GM21529 (cell line): ENCODE data around the gene SLC25A26.

Experiments
- ATAC-seq: cut with Tn5 transposase; IDR thresholded peaks from one replicate; pipeline ENCODE4 v1.9.1; 2021; ENCODE audit not compliant: unreplicated experiment

SLC25A26 gene

GRCh38 chr3:66317750-66318376 is 97.1 kb downstream of the SLC25A26 start:
- no peak for ATAC-seq

DNA sequence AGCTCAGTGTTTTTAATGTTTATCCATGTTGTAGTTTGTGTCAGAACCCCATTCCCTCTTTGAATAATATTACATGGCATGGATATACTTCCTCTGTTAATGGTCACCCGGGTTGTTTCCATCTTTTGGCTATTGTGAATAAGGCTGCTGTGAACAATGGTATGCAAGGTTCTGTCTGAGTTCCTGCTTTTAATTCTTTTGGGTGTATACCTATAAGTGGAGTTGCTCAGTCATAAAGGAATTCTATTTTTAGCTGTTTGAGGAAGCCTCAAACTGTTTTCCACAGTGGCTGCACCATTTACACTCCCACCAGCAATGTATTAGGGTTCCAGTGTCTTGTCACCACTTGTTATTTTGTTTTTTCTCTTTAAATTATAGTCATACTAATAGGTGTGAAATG is 99.6 kb downstream of the SLC25A26 start:
- ATAC-seq: no peak

DNA sequence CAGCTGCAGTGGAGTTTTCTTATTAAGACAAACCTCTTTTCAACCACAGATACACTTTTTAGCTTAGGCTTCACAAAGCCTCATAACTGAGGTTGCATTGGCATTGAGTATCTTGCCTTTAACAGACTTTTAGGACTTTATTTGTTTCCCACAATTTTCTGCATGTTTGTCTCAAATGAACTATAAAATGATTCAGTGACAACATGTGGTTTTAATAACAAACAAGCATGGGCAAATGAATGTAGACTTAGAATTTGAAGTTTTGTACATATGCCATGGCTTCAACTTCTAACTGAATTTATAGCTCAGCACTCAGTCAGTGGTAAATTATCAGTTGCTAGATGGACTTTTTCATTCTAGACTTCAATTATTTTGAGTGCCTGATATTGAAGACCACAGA is 101.6 kb downstream of the SLC25A26 start:
- no peak for ATAC-seq

DNA sequence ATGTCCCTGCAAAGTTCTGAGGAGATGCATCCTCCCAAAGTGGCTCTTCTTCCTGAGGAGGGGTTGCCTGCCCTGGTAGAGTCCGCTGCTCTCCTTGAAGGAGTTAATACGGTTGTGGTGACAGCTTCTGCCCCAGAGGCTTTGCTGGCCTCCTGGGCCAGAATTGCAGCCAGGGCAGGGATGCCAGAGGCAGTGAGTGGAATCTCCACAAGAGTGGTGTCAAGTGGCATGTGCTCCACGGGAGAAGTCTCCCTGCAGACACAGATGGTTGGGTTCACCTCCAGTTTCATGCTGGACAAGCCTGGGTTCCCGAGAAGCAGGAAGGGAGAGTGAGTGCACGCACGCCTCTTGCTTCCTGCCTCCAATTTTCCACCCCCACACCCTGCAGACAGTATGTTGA is 105.5 kb downstream of the SLC25A26 start:
- no peak for ATAC-seq

- no peak for ATAC-seq
Observed at GRCh38 chr3:66335671-66336070, 114.9 kb downstream of the SLC25A26 start.

DNA sequence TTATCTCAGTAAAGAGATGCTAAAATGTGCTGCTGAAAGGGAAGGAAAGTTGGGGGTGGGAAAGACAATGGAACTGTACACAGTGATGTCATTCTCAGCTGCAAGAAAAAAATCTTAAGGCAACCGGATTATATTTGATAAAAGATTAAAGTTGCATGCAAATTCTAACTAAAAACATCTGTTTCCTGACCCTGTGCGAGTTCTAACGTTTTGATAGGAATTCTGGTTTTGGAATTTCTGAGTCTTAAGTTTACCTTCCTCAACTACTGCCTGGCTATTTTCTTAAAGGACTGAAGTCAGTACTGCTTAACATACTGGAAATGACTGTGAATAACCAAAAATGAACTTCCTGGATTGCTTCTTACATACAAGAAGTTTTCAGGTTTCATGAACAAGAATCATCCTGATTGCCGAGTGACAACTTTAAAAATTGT is 115.5 kb downstream of the SLC25A26 start:
- no peak for ATAC-seq

GRCh38 chr3:66338927-66339326 is 118.1 kb downstream of the SLC25A26 start:
- ATAC-seq: no peak

DNA sequence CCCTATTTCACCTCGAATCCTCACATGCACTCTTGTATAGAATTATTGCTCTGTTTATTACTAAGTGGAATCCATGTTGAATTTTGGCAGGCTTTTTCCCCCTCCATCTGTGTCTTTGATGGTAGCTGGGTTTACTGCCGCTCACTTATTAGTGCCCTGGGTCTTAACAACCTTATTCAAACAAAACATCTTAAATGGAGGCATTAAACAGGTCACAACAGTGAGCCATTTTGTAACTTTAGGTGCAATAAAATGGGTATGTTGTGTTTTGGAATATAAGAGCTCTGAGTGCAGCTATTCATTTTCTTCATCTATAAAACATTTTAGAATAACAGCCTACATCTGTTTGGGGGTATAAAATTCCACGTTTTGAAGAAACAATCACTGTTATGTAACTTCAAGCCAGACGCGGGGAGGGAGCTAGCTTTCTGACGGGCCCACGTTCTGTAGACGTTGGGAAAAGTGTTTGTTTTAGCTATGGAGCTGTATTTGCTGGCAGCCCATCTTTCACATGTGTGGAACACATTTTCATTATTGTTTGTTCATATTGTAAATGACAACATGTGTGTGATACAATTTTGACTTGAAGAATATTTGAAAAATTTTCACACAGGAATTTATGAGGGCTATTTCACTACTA is 122.0 kb downstream of the SLC25A26 start:
- ATAC-seq: no peak

DNA sequence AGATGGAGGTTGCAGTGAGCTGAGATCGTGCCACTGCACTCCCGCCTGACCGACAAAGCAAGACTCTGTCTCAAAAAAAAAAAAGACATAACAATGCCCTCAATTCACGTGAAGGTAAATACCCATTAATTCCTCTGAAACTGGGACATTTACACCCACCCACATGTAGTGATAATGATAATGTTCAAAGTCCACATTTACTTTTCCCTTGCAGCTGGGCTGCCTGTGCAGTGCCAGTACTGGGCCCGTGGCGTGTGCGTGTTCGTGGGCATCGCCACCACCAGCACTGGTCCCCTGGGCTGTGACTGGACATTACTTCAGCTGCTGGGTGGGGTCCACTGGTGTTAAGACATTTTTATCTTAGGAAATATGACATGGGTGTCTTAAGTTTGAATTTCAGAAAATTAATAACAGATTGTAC is 123.6 kb downstream of the SLC25A26 start:
- no peak for ATAC-seq

- no peak for ATAC-seq
Observed at GRCh38 chr3:66344848-66345578, 124.2 kb downstream of the SLC25A26 start.

DNA sequence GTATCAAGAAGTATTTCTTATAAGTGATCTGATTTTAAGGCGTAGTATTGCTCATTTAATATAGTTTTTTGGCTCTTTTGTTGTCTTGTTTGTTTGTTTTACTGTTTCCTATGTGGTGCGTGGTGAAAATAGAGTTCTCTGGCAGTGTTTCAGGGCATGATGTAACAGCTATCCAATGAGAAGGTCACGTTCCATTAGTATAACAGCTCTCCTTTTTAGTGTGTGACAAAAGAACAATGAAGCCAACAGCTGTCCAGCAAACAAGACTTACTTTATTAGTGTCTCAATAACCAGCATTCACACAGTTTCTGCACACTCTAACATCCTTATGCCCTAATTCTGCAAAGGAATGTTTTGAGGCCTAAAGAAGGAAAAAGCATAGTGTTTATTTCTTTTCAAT is 127.9 kb downstream of the SLC25A26 start:
- no peak for ATAC-seq

GRCh38 chr3:66350601-66351000 is 129.8 kb downstream of the SLC25A26 start:
- ATAC-seq: no peak

DNA sequence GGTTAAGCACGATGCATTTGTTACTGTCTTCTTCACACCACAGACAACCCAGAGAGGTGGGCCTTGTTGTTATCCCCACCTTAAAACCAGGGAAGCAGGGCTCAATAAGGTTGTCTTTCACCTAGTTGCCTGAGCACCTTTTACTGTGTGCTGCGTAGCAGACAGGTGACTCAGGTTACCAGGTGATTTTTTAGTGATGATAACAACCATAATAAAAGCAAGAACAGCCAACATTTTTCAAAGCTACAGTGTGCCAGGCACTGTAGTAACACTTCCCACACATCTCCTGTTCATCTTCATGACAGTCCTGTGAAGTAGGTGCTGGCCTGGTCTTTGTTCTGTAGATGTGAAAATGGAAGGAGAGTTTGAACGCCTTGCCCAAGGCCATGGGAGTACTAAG is 132.2 kb downstream of the SLC25A26 start:
- ATAC-seq: no peak

DNA sequence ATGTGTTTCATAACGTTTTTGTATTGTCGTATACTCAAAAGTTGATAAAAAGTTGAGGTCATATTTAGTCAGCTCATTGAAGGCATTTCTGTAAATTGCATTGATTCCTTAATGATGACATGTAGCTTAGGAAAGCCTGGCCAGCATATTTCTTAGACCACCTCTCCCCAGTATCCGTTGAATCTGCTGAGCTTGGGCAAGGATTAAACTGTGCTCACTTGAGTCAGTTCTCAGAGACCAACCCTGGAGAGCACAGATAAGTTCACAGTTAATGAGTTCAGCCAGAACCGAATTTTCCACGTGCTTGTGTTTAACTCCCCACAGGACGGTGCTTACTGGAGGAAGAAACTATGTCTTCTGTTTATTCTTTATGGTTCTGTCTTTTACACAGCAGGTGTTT is 132.7 kb downstream of the SLC25A26 start:
- no peak for ATAC-seq

DNA sequence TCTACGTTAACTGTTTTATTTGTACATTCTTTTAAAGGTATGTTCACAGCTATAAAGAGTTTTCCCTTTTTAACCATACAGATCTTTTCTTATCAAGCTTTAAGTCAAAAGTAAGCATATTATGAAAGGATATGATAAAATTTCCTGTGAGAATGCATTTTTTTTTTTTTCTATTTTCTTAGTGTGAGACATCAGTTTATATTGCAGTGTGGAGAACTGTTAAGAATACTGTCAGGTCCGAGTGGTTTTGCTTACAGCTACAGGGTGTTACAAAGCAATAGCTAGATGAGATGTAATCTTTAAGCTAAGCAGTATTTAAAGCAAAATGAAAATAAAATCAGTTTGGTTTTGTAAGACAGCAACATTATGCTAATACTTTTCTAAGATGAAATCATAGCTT is 133.2 kb downstream of the SLC25A26 start:
- no peak for ATAC-seq

- peak; percentile 63 for ATAC-seq
Observed at GRCh38 chr3:66355394-66355793, 134.6 kb downstream of the SLC25A26 start.

DNA sequence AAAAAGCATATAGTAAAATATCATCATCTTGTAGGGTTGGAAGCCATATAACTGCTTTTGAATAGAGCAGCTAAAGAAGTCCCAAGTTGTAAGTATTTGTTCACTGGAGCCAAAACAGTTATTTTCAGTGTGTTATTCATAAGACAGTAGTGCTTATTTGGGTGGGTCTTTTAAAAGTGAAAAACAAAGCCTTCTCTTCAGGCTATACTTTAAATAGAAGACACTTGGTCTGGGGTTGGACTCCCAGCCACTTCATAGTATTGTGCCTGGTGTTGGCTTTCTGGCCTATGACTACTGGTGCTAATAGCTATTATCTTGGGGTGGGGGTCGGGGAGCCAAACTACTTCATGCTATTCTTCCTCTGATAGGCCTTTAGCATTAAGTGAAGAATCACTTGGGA is 135.2 kb downstream of the SLC25A26 start:
- no peak for ATAC-seq

DNA sequence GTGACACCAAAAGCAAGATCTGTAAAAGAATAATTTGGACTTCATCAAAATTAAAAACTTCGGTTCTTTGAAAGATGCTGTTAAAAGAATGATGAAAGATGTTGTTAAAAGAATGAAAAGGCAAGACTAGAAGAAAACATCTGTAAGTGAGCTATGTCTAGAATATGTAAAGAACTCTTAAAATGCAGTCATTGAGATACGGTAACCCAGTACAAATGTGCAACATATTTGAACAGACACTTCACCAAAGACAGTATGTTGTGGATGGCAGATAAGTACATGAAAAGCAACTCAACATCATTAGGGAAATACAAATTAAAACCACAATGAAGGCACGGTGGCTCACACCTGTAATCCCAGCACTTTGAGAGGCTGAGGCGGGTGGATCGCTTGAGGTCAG is 140.6 kb downstream of the SLC25A26 start:
- no peak for ATAC-seq

DNA sequence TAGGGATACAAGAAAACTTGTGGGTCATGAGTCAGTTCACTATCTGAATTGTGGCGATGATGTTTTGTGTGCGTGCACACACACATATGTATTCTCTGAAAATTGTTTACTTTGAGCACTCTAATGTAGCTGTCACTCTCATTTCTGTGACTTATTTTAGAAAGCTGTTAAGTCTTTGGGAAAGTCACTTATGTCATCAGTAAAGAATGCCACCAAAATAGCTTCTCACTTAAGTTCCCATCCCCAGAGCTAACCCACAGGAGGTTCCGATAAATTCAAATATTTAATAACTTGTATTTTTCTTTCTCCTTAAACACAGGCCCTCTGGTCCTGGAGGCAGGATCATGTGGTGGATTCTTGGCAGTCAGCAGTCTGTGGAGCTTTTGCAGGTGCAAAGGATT is 141.7 kb downstream of the SLC25A26 start:
- no peak for ATAC-seq

- ATAC-seq: no peak
Observed at GRCh38 chr3:66363148-66363547, 142.3 kb downstream of the SLC25A26 start.

- no peak for ATAC-seq
Observed at GRCh38 chr3:66365080-66365479, 144.3 kb downstream of the SLC25A26 start.

DNA sequence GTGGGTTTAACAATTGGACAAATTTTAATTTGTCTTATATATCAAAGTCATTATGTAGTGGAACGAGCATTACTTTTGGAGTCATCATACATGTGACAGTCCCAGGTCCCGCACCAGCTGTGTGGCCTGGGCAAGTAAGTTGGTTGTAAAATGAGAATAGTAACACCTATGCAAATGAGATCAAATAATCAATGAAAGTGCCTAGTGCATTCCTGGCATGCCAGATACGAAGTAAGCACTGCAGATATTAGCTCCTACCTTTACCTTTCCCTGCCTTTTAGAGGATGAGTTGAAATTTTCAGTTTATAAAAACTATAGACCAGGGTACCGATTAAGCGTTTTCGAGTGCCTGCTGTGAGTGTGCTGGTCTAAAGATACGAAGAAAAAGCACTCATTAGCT is 145.9 kb downstream of the SLC25A26 start:
- ATAC-seq: no peak
